HUES6 (cell line): ENCODE measurements around the gene EVC.

Experiments used
- H3K27ac ChIP-seq: 2 replicates; pipeline ENCODE4 v1.7.0; 2013; ENCODE audit warnings: low read depth, mild to moderate bottlenecking, low read length, inconsistent platforms
- H3K27me3 ChIP-seq: 2 replicates; pipeline ENCODE4 v1.6.1; 2013; ENCODE audit warnings: low read length; ENCODE audit not compliant: control insufficient read depth, insufficient read depth
- H3K36me3 ChIP-seq: 2 replicates; pipeline ENCODE4 v1.6.1; 2013; ENCODE audit warnings: low read length; ENCODE audit not compliant: control insufficient read depth, insufficient read depth
- H3K4me1 ChIP-seq: 2 replicates; pipeline ENCODE4 v1.6.1; 2013; ENCODE audit warnings: low read length; ENCODE audit not compliant: control insufficient read depth, insufficient read depth
- H3K4me3 ChIP-seq: 2 replicates; pipeline ENCODE4 v1.5.1; 2013; ENCODE audit warnings: low read depth, low read length
- H3K9ac ChIP-seq: one replicate; pipeline ENCODE4 v1.6.1; 2013; ENCODE audit warnings: mild to moderate bottlenecking, low read length
- H3K9me3 ChIP-seq: 2 replicates; pipeline ENCODE4 v1.6.1; 2013; ENCODE audit warnings: low read depth, low read length; ENCODE audit not compliant: control insufficient read depth, insufficient read depth

EVC gene

GRCh38 chr4:5756271-5756670 lies 45.3 kb downstream of the EVC start:
- Histone ChIP-seq H3K9ac (no peak overlapping the region), H3K4me3 (no peak overlapping the region), H3K4me1 (peaks cover 26% of the 10 kb centered on the region), H3K36me3 (peaks cover 36% of the 10 kb centered on the region), H3K27ac (no peak overlapping the region), H3K27me3 (no peaks in the 10 kb centered on the region), H3K9me3 (no peaks in the 10 kb centered on the region)

GRCh38 chr4:5757091-5757490 lies 46.1 kb downstream of the EVC start:
- Histone ChIP-seq H3K27ac (no peak overlapping the region), H3K4me1 (peaks cover 18% of the 10 kb centered on the region)

GRCh38 chr4:5757536-5757935 lies 46.5 kb downstream of the EVC start:
- Histone ChIP-seq H3K36me3 (peaks cover 36% of the 10 kb centered on the region), H3K9ac (no peak overlapping the region), H3K4me3 (no peak overlapping the region), H3K27me3 (no peaks in the 10 kb centered on the region), H3K4me1 (peaks cover 14% of the 10 kb centered on the region), H3K9me3 (no peaks in the 10 kb centered on the region), H3K27ac (no peak overlapping the region)

More at GRCh38 chr4:5757091-5757490, 46.1 kb downstream of the EVC start:
- Histone ChIP-seq H3K9me3 (no peaks in the 10 kb centered on the region), H3K9ac (no peak overlapping the region), H3K27me3 (no peaks in the 10 kb centered on the region), H3K4me3 (no peak overlapping the region), H3K36me3 (peaks cover 36% of the 10 kb centered on the region)

GRCh38 chr4:5757954-5758353 lies 47.0 kb downstream of the EVC start:
- H3K36me3 ChIP-seq: peaks cover 36% of the 10 kb centered on the region
- no peaks in the 10 kb centered on the region for H3K9me3 ChIP-seq
- H3K27ac ChIP-seq: no peak overlapping the region
- no peaks in the 10 kb centered on the region for H3K27me3 ChIP-seq
- no peak overlapping the region for H3K9ac ChIP-seq
- H3K4me3 ChIP-seq: no peak overlapping the region
- H3K4me1 ChIP-seq: peaks cover 9% of the 10 kb centered on the region

GRCh38 chr4:5758741-5759140 lies 47.7 kb downstream of the EVC start:
- peaks cover 36% of the 10 kb centered on the region for H3K36me3 ChIP-seq
- no peaks in the 10 kb centered on the region for H3K27me3 ChIP-seq
- no peak overlapping the region for H3K27ac ChIP-seq
- H3K4me1 ChIP-seq: 0 out of 2 replicates have a peak, but pooled peaks cover 7% of the 10 kb centered on the region
- no peak overlapping the region for H3K4me3 ChIP-seq
- no peak overlapping the region for H3K9ac ChIP-seq
- H3K9me3 ChIP-seq: no peaks in the 10 kb centered on the region

GRCh38 chr4:5759236-5760075 lies 48.5 kb downstream of the EVC start:
- Histone ChIP-seq H3K4me1 (0 out of 2 replicates have a peak, but pooled peaks cover 7% of the 10 kb centered on the region), H3K9ac (no peak overlapping the region), H3K27ac (no peak overlapping the region), H3K27me3 (no peaks in the 10 kb centered on the region), H3K36me3 (peaks cover 29% of the 10 kb centered on the region), H3K9me3 (no peaks in the 10 kb centered on the region), H3K4me3 (no peak overlapping the region)

- Histone ChIP-seq H3K27ac (no peak overlapping the region), H3K9me3 (no peaks in the 10 kb centered on the region), H3K36me3 (peaks cover 23% of the 10 kb centered on the region), H3K27me3 (no peaks in the 10 kb centered on the region), H3K4me1 (0 out of 2 replicates have a peak, but pooled peaks cover 7% of the 10 kb centered on the region), H3K4me3 (no peak overlapping the region), H3K9ac (no peak overlapping the region)
Measured at GRCh38 chr4:5760246-5760645, 49.2 kb downstream of the EVC start.

GRCh38 chr4:5760936-5761480 lies 50.0 kb downstream of the EVC start:
- Histone ChIP-seq H3K27ac (no peak overlapping the region), H3K4me3 (no peak overlapping the region), H3K36me3 (peaks cover 21% of the 10 kb centered on the region), H3K4me1 (0 out of 2 replicates have a peak, but pooled peaks cover 7% of the 10 kb centered on the region), H3K9me3 (no peaks in the 10 kb centered on the region), H3K9ac (no peak overlapping the region), H3K27me3 (no peaks in the 10 kb centered on the region)

- peaks cover 27% of the 10 kb centered on the region for H3K9me3 ChIP-seq
- H3K36me3 ChIP-seq: peaks cover 20% of the 10 kb centered on the region
- H3K27me3 ChIP-seq: no peaks in the 10 kb centered on the region
- no peak overlapping the region for H3K27ac ChIP-seq
- peaks cover 15% of the 10 kb centered on the region for H3K4me1 ChIP-seq
- H3K9ac ChIP-seq: no peak overlapping the region
- H3K4me3 ChIP-seq: no peak overlapping the region
Measured at GRCh38 chr4:5770051-5770450, 59.0 kb downstream of the EVC start.

- H3K27me3 ChIP-seq: no peaks in the 10 kb centered on the region
- peaks cover 47% of the 10 kb centered on the region for H3K9me3 ChIP-seq
- peaks cover 15% of the 10 kb centered on the region for H3K4me1 ChIP-seq
- no peak overlapping the region for H3K27ac ChIP-seq
- no peak overlapping the region for H3K9ac ChIP-seq
- H3K36me3 ChIP-seq: peaks cover 29% of the 10 kb centered on the region
- no peak overlapping the region for H3K4me3 ChIP-seq
Measured at GRCh38 chr4:5772528-5773270, 61.7 kb downstream of the EVC start.

GRCh38 chr4:5773271-5773555 lies 62.2 kb downstream of the EVC start:
- H3K9ac ChIP-seq: peak overlapping the region; percentile 59
- no peaks in the 10 kb centered on the region for H3K27me3 ChIP-seq
- no peak overlapping the region for H3K27ac ChIP-seq
- H3K4me1 ChIP-seq: peaks cover 15% of the 10 kb centered on the region
- H3K9me3 ChIP-seq: peaks cover 42% of the 10 kb centered on the region
- H3K4me3 ChIP-seq: no peak overlapping the region
- peaks cover 24% of the 10 kb centered on the region for H3K36me3 ChIP-seq
